ENCODE measurements around the gene OR8J1. TPM values are rescaled to one million over a fixed set of nuclear protein-coding genes. Genes with fewer than 3 reads are reported as not detected.
A peak's percentile ranks its signal among the peaks of the same experiment; 100 is the strongest.

OR8J1 gene
- total and polyA plus RNA-seq, 2 of the 8 experiments (the other 6 are each of a cell fraction or from before 2014, with no cell fraction given) = not detected

DNA sequence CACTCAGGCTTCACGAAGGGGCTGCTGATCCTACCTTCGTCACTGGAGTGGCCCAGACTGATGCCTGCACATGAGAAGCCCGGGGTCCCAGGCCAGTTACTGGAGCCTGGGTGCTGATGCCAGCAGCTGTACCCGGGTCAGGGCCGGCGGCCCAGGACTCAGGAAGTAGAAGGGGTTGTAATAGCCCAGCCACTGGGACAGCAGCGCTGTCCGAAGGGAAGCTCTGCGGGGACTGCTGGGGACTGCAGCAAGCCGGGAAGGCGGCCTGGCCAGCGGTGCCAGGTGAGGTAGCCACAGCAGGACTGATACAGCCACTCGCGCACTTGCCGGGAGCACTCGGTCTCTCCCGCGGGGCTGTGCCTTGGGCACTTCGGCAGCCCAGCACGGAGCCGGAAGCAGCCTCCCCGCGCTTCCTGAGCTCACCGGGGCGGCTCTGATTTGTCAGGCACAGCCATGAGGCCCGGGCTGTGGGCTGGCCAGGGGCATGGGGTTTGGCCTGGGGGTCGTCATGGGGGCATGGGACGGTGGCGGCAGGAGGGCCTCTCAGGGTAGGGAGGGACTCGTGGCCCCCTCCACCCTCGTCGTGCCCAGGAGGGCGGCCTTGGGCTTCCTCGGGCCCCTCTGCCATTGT is 22.1 kb upstream of the OR8J1 start:
- peaks cover 0 to 4% of the 10 kb centered on the region in 2 experiments; a peak in 1 of 4 replicates for H3K9me3 ChIP-seq (ENCODE audit: insufficient read depth in 2 of 2, low read depth in 1 of 2, low read length in 1 of 2)

More for the DNA sequence above, 22.1 kb upstream of the OR8J1 start:
- H2BK5ac ChIP-seq (ENCODE audit: low read depth, low read length) = no peak overlapping the region
- FAIRE-seq (no peak), DNase-seq (ENCODE audit: low read depth in 1 of 2, low spot score in 2 of 2) (no peak)
- no peak overlapping the region for H3K27ac ChIP-seq (ENCODE audit: low read depth, low read length)
- H3K4me1 ChIP-seq (replicated peaks in 1 of 4; ENCODE audit: control insufficient read depth in 3 of 4, insufficient read depth in 4 of 4, low read length in 3 of 4) = no peaks in the 10 kb centered on the region
- H3K27me3 ChIP-seq (replicated peaks in 1 of 4; ENCODE audit: control insufficient read depth in 3 of 4, extremely low read depth in 1 of 4, insufficient read depth in 3 of 4, low read length in 3 of 4) = no peaks in the 10 kb centered on the region
- H4K8ac ChIP-seq (ENCODE audit: extremely low read depth, insufficient read depth, low read length) = peak overlapping the region; percentile 69
- H3K4me2 ChIP-seq (ENCODE audit: insufficient read depth in 1 of 2, low read depth in 2 of 2, low read length in 2 of 2) = no peak overlapping the region
- no peaks in the 10 kb centered on the region for H3K36me3 ChIP-seq (ENCODE audit: control insufficient read depth in 2 of 4, insufficient read depth in 4 of 4, low read length in 3 of 4)
- H2BK12ac ChIP-seq (ENCODE audit: low read depth, low read length) = no peak overlapping the region
- no peaks in the 10 kb centered on the region for H3K79me2 ChIP-seq (ENCODE audit: control insufficient read depth in 1 of 2, insufficient read depth in 2 of 2, low read length in 2 of 2)
- H4K5ac ChIP-seq (ENCODE audit: insufficient read length, low read depth, low read length) = no peak overlapping the region
- no peak overlapping the region for H3K18ac ChIP-seq (ENCODE audit: extremely low read depth, low read length)
- H3K79me1 ChIP-seq (ENCODE audit: low read depth, low read length) = no peaks in the 10 kb centered on the region
- H3K23ac ChIP-seq (ENCODE audit: insufficient read length) = no peak overlapping the region
- H3K9ac ChIP-seq (replicated peaks in 1 of 4; ENCODE audit: extremely low read depth in 1 of 4, low read depth in 3 of 4, low read length in 3 of 4) = no peak overlapping the region
- H2BK20ac ChIP-seq (ENCODE audit: low read length) = no peak overlapping the region
- CTCF ChIA-PET (ENCODE audit: partially characterized antibody) = no interaction called here
- H2AFZ ChIP-seq (ENCODE audit: low read length) = peak overlapping the region; percentile 39; the same call in 1 of the 2 replicates
- no peak overlapping the region for H3K14ac ChIP-seq (ENCODE audit: insufficient read length)
- no peak overlapping the region for H2BK120ac ChIP-seq (replicated peaks; ENCODE audit: low read depth, low read length)
- 95% methylated on average over 31 of the region's 34 CpGs; no CpG with 5 or more reads in 1 of the 2 experiments for WGBS, 2 experiments (ENCODE audit: extremely low coverage in 1 of 2, insufficient coverage in 1 of 2, insufficient read length in 1 of 2, insufficient replicate concordance in 2 of 2, low coverage in 1 of 2, low lambda C conversion rate in 2 of 2, missing lambda C conversion rate in 1 of 2)
- H3K23me2 ChIP-seq (ENCODE audit: low read depth, low read length) = no peaks in the 10 kb centered on the region
- H3K4ac ChIP-seq (replicated peaks; ENCODE audit: insufficient read length, low read depth, low read length) = no peak overlapping the region
- POLR2A ChIA-PET (ENCODE audit: partially characterized antibody) = no interaction called here
- no peaks in the 10 kb centered on the region for H4K20me1 ChIP-seq (replicated peaks in 1 of 2; ENCODE audit: control insufficient read depth in 1 of 2, insufficient read depth in 2 of 2, low read length in 2 of 2)
- H3K56ac ChIP-seq (replicated peaks; ENCODE audit: insufficient read length, low read depth, low read length) = no peak overlapping the region
- TF ChIP-seq TEAD4 (IDR thresholded peaks at IDR 0.05; ENCODE audit: low read depth, low read length) = no peak
- TF ChIP-seq TAF7 (optimal IDR thresholded peaks at IDR 0.05; ENCODE audit: borderline replicate concordance, low read depth, low read length) = no peak
- TF ChIP-seq EZH2 (IDR thresholded peaks at IDR 0.05; ENCODE audit: low read depth, low read length, severe bottlenecking) = no peak
- TF ChIP-seq, protein P1, sequence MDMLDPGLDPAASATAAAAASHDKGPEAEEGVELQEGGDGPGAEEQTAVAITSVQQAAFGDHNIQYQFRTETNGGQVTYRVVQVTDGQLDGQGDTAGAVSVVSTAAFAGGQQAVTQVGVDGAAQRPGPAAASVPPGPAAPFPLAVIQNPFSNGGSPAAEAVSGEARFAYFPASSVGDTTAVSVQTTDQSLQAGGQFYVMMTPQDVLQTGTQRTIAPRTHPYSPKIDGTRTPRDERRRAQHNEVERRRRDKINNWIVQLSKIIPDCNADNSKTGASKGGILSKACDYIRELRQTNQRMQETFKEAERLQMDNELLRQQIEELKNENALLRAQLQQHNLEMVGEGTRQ (IDR thresholded peaks at IDR 0.05; ENCODE audit: low read length) = no peak
- no peak for TF ChIP-seq NRF1 (IDR thresholded peaks at IDR 0.05; ENCODE audit: low read depth, low read length)
- no peak for TF ChIP-seq JUN (IDR thresholded peaks at IDR 0.05; ENCODE audit: low read depth, low read length)
- no peak for TF ChIP-seq CBX5 (IDR thresholded peaks at IDR 0.05; ENCODE audit: low read depth, low read length)
- TF ChIP-seq RXRA (IDR thresholded peaks at IDR 0.05; ENCODE audit: insufficient read depth, low read depth, low read length) = no peak
- TF ChIP-seq MAFK (IDR thresholded peaks at IDR 0.05; ENCODE audit: low read depth, low read length) = no peak
- no peak for TF ChIP-seq SAP30 (IDR thresholded peaks at IDR 0.05; ENCODE audit: insufficient read depth, insufficient replicate concordance, low read length)
- no peak for TF ChIP-seq TCF12 (IDR thresholded peaks at IDR 0.05; ENCODE audit: low read depth, low read length)
- no peak overlapping the region for H2AK5ac ChIP-seq (ENCODE audit: low read depth, low read length)
- no peak overlapping the region for H2BK15ac ChIP-seq (ENCODE audit: low read length)
- H3K4me3 ChIP-seq (ENCODE audit: extremely low read depth in 1 of 4, insufficient read depth in 2 of 4, low read depth in 3 of 4, low read length in 4 of 4) = no peak overlapping the region
- H4K91ac ChIP-seq (replicated peaks; ENCODE audit: insufficient read length, low read length) = no peak overlapping the region

Measured in H1 (cell line).